Colonic mucosa (tissue), 4 donors: ENCODE measurements around the gene EP300. TPM values are rescaled to one million over a fixed set of nuclear protein-coding genes. Genes with fewer than 3 reads are reported as not detected.
"Not testable (repeated sequence)": the region's sequence is repeated elsewhere in the genome, so short reads cannot be mapped to it uniquely, and the experiment has no call there.

ENCODE experiments used
- DNase-seq: peaks from one replicate; pipeline ENCODE4 v3.0.0-alpha.2; 2020
- H3K27ac ChIP-seq: fragments of 200-600 bp; one replicate; pipeline ENCODE4 v1.8.0; 2021
- H3K27me3 ChIP-seq: fragments of 200-600 bp; one replicate; pipeline ENCODE4 v1.8.0; 2021
- H3K36me3 ChIP-seq: fragments of 200-600 bp; one replicate; pipeline ENCODE4 v1.8.0; 2021
- H3K4me1 ChIP-seq: fragments of 200-600 bp; one replicate; pipeline ENCODE4 v1.8.0; 2021; ENCODE audit warnings: mild to moderate bottlenecking
- H3K4me3 ChIP-seq: fragments of 200-600 bp; one replicate; pipeline ENCODE4 v1.8.0; 2021
- H3K9ac ChIP-seq, 2 donors: one replicate each; pipeline ENCODE4 v1.7.0; 2013; ENCODE audit warnings: control low read depth in 2 of 2, low read depth in 2 of 2, low read length in 2 of 2
- H3K9me3 ChIP-seq: fragments of 200-600 bp; one replicate; pipeline ENCODE4 v1.8.0; 2021
- intact Hi-C: fragments of 100-400 bp; cut with DNase I; formaldehyde crosslinking; loops from one replicate; pipeline ENCODE4 v1.14.1; 2022
- total RNA-seq, 2 donors: library from RNA; stranded (reverse); fragmentation: NEBNext Ultra II Directional in 1 of 2; extraction: Animal tissue kit (Norgen Biotek cat#: 25700) in 1 of 2; gene quantifications; one replicate each; pipeline ENCODE4 v1.2.1, GENCODE V29; 2021
- TF ChIP-seq, protein P1 (sequence below): fragments of 200-600 bp; IDR thresholded peaks from one replicate; pipeline ENCODE4 v1.8.0; 2022; ENCODE audit warnings: antibody characterized with exemption, mild to moderate bottlenecking
- donor health status: healthy.
- donor health status: DM: no; HTN: no; CAD: no.
- donor health status: DM: no; HTN: no; CAD: no.

Gene EP300
- total RNA-seq, 2 donors from 2014 or later, result 59.5 to 65.7 TPM

DNA sequence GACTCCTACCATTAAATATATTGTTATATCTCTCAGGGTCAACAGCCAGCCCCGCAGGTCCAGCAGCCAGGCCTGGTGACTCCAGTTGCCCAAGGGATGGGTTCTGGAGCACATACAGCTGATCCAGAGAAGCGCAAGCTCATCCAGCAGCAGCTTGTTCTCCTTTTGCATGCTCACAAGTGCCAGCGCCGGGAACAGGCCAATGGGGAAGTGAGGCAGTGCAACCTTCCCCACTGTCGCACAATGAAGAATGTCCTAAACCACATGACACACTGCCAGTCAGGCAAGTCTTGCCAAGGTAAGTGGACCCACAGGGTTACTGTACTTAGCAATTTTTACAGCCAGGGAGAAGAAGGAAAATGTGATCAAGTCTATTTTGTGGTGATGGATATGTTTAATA is 35.1 kb downstream of the EP300 start:
- Histone ChIP-seq H3K9ac (no peak overlapping the region), H3K27me3 (no peaks in the 10 kb centered on the region), H3K9me3 (no peaks in the 10 kb centered on the region), H3K4me1 (no peaks in the 10 kb centered on the region), H3K36me3 (peaks cover 18% of the 10 kb centered on the region), H3K27ac (no peak overlapping the region), H3K4me3 (no peak overlapping the region)
- TF ChIP-seq, protein P1, sequence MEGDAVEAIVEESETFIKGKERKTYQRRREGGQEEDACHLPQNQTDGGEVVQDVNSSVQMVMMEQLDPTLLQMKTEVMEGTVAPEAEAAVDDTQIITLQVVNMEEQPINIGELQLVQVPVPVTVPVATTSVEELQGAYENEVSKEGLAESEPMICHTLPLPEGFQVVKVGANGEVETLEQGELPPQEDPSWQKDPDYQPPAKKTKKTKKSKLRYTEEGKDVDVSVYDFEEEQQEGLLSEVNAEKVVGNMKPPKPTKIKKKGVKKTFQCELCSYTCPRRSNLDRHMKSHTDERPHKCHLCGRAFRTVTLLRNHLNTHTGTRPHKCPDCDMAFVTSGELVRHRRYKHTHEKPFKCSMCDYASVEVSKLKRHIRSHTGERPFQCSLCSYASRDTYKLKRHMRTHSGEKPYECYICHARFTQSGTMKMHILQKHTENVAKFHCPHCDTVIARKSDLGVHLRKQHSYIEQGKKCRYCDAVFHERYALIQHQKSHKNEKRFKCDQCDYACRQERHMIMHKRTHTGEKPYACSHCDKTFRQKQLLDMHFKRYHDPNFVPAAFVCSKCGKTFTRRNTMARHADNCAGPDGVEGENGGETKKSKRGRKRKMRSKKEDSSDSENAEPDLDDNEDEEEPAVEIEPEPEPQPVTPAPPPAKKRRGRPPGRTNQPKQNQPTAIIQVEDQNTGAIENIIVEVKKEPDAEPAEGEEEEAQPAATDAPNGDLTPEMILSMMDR, result no peak
- no peak for DNase-seq
- intact Hi-C loops, result no loop called here

DNA sequence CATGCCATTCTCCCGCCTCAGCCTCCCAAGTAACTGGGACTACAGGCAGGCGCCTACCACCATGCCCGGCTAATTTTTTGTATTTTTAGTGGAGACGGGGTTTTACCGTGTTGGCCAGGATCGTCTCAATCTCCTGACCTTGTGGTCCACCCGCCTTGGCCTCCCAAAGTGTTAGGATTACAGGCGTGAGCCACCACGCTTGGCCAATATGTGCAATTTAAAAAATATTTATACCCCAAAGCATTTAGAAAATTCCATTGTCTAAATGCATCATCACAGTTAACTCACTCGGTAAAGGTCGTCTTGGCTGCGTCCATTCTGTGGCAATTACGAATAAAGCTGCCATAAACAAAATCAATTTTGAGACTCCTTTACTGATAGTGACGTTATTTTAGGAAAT is 36.2 kb downstream of the EP300 start:
- intact Hi-C loops, result no loop called here
- no peaks in the 10 kb centered on the region for H3K4me1 ChIP-seq
- DNase-seq, result no peak
- TF ChIP-seq, protein P1, result no peak
- no peaks in the 10 kb centered on the region for H3K27me3 ChIP-seq
- no peak overlapping the region for H3K27ac ChIP-seq
- no peaks in the 10 kb centered on the region for H3K9me3 ChIP-seq
- H3K4me3 ChIP-seq, result no peak overlapping the region
- no peak overlapping the region for H3K9ac ChIP-seq
- H3K36me3 ChIP-seq, result peaks cover 22% of the 10 kb centered on the region

DNA sequence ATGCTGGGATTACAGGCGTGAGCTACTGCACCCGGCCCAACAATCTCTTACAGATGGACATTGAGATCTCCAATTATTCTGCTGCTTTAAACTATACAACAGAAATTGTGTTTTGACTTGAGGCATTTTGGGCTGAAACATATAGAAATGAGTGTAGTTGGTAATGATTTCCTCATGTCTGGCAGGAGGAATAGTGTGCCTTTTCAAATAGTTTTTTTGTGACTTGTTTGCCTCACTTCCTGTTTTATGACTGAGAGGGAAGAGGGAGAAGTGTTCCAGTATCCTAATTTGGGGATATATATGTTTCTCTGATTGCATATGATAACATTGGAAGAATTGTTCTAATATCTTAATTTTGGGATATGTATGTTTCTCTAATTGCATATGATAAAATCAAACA is 40.2 kb downstream of the EP300 start:
- no peak for DNase-seq
- Histone ChIP-seq H3K9ac (no peak overlapping the region), H3K9me3 (no peaks in the 10 kb centered on the region), H3K36me3 (peaks cover 43% of the 10 kb centered on the region), H3K27me3 (no peaks in the 10 kb centered on the region), H3K27ac (no peak overlapping the region), H3K4me3 (no peak overlapping the region), H3K4me1 (no peaks in the 10 kb centered on the region)
- intact Hi-C loops, result loop anchor here (5.0 kb wide), 1 partner anchor 45 kb away; no protein-coding TSS in a partner anchor
- TF ChIP-seq, protein P1, result no peak

DNA sequence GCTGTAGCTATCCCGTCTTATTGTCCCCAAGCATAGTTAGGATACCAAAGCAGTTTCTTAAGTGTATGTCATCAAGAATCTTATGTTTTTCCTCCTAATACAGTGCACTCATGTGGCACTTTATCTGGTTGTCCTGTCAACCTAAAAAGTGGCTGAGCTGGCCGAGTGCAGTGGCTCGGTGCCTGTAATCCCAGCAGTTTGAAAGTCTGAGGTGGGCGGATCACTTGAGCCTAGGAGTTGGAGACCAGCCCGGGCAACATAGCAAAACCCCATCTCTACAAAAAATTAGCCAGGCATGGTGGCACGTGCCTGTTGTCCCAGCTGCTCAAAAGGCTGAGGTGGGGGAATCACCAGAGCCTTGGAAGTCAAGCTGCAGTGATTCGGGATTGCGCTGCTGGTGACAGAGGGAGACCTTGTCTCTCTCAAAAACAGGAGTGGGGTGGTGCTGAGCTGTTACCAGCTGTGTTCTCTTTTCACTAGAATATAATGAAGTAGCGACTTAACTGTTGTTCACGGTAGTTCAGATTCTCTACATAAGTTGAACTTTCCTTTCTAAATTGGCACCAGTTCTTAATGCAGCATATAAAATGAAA is 48.1 kb downstream of the EP300 start:
- Histone ChIP-seq H3K36me3 (peaks cover 58% of the 10 kb centered on the region), H3K4me3 (no peak overlapping the region), H3K27me3 (no peaks in the 10 kb centered on the region), H3K27ac (no peak overlapping the region), H3K4me1 (no peaks in the 10 kb centered on the region), H3K9me3 (no peaks in the 10 kb centered on the region), H3K9ac (no peak overlapping the region)
- no peak for DNase-seq
- TF ChIP-seq, protein P1, result no peak
- intact Hi-C loops, result loop anchor here (10.0 kb wide), 1 partner anchor 296 kb away; no protein-coding TSS in a partner anchor

DNA sequence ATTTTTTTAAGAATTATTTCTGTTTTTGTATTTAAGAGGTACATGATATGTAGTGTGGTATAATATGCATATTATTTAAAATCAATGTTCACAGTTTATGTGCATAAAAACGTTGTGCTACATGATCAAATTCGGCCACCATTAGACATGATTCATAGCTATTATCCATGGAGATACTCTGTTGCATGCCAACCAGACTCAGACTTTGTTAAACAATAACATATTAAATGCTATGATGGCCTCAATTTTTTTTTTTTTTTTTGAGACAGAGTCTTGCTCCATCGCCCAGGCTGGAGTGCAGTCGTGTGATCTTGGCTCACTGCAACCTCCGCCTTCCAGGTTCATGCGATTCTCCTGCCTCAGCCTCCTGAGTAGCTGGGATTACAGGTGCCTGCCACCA is 53.5 kb downstream of the EP300 start:
- not testable (repeated sequence) for H3K9me3 ChIP-seq, H3K4me3 ChIP-seq, H3K9ac ChIP-seq, H3K4me1 ChIP-seq, DNase-seq, H3K27me3 ChIP-seq, H3K27ac ChIP-seq
- intact Hi-C loops, result loop anchor here (10.0 kb wide), 1 partner anchor 301 kb away; no protein-coding TSS in a partner anchor
- H3K36me3 ChIP-seq, result peaks cover 68% of the 10 kb centered on the region

DNA sequence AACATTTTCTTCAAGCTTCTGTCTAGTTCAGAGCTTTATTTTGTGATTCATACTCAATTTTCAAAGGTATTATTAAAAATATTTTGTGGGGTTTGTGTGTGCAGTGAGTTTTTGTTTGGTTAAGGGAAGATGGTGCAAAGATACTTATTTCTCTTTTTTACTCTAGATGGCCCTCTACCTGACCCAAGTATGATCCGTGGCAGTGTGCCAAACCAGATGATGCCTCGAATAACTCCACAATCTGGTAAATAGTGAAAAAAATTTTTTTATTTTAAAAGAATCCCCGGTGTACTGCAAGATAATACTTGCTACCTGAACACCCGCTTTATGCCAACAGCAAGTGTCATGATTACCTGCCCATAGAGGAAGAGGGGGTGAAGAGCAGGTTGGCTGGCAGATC is 54.2 kb downstream of the EP300 start:
- DNase-seq, result no peak
- Histone ChIP-seq H3K4me3 (no peak overlapping the region), H3K4me1 (no peaks in the 10 kb centered on the region), H3K9me3 (no peaks in the 10 kb centered on the region), H3K27ac (no peak overlapping the region), H3K36me3 (peaks cover 71% of the 10 kb centered on the region), H3K27me3 (no peaks in the 10 kb centered on the region), H3K9ac (no peak overlapping the region)
- TF ChIP-seq, protein P1, result no peak
- intact Hi-C loops, result loop anchor here (10.0 kb wide), 1 partner anchor 302 kb away; no protein-coding TSS in a partner anchor
